GM10266 (cell line): ENCODE data around the gene PHYKPL.

Source experiments
- DNase-seq: peaks from one replicate; pipeline ENCODE4 v3.0.0; 2012; ENCODE audit errors: extremely low spot score
- TF ChIP-seq, protein P1 (sequence below): IDR thresholded peaks from 2 replicates; pipeline ENCODE4 v1.5.1; 2012; ENCODE audit warnings: mild to moderate bottlenecking, low read depth; ENCODE audit not compliant: control insufficient read depth, insufficient read depth; ENCODE audit errors: missing control alignments

The PHYKPL gene

DNA sequence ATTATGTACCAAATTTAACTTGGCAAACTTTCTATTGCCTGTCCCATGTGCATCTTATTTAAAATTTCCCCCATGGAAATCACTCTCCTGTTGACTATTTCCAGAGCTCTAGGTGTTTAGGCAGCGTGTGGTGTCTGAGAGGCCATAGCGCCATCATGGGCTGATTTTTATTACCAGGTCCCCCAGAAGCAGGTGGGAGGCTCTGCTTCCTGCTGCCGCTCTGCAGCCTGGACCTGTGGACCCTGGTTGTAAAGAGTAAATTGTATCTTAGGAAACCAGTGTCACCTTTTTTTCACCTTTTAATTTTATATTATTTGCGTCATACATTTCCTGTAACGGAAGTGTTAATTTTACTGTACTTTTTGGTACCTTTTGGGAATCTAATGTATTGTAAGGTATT, 21.9 kb downstream of the PHYKPL start:
- DNase-seq, result no peak
- TF ChIP-seq, protein P1, sequence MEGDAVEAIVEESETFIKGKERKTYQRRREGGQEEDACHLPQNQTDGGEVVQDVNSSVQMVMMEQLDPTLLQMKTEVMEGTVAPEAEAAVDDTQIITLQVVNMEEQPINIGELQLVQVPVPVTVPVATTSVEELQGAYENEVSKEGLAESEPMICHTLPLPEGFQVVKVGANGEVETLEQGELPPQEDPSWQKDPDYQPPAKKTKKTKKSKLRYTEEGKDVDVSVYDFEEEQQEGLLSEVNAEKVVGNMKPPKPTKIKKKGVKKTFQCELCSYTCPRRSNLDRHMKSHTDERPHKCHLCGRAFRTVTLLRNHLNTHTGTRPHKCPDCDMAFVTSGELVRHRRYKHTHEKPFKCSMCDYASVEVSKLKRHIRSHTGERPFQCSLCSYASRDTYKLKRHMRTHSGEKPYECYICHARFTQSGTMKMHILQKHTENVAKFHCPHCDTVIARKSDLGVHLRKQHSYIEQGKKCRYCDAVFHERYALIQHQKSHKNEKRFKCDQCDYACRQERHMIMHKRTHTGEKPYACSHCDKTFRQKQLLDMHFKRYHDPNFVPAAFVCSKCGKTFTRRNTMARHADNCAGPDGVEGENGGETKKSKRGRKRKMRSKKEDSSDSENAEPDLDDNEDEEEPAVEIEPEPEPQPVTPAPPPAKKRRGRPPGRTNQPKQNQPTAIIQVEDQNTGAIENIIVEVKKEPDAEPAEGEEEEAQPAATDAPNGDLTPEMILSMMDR, result no peak

DNA sequence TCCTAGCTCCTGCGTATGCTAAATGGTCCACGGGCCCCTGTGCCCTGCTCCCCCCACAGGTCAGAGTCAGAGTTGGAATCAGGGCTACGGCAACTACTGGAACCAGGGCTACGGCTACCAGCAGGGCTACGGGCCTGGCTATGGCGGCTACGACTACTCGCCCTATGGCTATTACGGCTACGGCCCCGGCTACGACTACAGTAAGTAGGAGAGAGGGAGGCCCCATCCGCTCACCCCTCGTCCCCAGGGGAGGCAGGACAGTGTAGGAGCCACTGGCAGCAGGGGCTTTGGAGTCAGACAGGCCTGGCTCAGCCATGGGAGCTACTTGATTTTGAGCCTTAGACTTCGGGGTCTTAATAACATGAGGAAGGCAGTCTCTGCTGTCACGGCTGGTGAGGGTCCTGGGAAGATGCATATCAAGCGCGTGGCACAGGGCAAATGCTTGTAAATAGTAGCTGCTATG, 22.5 kb downstream of the PHYKPL start:
- DNase-seq, result no peak
- TF ChIP-seq, protein P1, result no peak

DNA sequence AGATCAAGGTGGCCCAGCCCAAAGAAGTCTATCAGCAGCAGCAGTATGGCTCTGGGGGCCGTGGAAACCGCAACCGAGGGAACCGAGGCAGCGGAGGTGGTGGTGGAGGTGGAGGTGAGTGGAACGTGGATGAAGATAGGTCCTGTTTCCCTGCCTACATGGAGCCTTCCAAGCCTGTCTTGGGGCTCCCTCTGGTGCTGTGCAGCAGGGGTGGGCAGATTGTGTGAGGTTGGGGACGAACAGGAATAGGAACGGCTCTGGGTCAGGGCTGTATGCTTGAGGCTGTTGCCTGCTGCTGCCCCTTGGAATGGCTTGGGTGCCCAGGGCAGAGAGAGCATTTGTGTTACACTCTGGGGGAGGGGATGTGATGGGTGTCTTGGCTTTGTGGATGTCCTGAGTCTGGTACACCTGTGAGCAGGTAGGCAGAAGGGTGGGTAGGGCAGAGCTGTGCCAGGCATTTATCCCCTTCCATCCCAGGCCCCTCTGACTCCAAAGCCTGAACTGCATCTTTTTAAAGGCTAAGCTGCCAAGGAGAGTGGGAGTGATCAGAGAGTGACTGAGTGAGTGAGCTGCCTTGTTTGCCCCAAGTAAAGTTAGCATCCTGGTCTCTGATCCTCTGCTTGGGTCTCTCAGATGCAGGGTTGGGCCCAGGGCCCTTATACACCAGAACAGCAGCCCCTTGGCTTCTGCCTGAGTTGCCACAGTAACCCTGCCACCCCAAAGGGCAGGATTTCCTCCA, 23.1 kb downstream of the PHYKPL start:
- DNase-seq, result no peak
- TF ChIP-seq, protein P1, result no peak

DNA sequence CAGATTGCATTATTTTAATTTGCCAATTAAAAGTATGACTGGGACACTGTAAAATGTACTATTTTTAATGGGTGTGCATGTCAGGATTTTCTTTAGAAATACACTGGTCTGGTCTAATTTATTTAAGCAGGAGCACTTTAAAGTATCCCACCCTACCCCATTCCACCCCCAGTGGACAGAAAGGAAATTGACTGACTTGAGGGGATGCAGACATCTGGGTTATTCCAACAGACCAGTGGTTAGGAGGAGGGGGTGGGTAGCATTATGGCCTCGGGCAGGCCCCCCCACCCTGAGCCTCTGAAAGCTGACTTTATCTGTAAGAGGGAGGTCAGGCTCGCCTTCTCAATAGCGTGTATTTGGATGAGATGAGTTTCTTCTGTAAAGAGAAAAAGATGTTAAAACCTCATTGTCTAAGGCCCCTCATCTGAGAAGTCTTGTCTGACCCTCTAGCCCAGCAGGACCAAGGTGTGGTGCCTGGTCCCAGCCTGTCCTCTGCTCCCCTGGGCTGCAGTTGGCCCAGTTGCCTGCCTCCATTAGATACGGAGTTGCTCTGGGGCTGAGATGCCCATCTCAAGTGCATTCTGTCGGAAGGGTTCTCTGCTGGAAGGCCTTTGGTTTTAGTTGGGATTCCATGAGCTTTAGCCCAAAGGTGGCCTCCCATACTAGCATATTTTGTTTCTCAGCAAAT, 23.9 kb downstream of the PHYKPL start:
- DNase-seq, result no peak

DNA sequence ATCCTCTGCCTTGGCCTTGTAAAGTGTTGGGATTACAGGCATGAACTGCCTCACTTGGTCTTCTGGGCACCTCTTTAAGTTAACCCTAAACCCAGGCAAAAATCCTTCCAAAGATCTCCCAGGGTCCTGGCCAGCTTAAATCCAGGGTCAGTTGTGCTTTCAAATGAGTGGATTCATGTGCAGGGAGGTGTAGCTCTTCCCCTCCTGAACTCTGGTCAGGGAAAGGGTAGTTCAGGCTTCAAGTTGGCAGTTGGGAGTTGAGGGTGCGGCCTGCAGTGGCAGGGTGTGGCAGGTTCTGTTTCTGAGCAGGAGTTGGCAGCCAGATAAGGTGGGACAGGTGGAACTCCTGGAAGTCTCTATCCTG, 24.7 kb downstream of the PHYKPL start:
- TF ChIP-seq, protein P1, result no peak
- DNase-seq, result no peak

More for the DNA sequence above, 23.9 kb downstream of the PHYKPL start:
- TF ChIP-seq, protein P1, result no peak

DNA sequence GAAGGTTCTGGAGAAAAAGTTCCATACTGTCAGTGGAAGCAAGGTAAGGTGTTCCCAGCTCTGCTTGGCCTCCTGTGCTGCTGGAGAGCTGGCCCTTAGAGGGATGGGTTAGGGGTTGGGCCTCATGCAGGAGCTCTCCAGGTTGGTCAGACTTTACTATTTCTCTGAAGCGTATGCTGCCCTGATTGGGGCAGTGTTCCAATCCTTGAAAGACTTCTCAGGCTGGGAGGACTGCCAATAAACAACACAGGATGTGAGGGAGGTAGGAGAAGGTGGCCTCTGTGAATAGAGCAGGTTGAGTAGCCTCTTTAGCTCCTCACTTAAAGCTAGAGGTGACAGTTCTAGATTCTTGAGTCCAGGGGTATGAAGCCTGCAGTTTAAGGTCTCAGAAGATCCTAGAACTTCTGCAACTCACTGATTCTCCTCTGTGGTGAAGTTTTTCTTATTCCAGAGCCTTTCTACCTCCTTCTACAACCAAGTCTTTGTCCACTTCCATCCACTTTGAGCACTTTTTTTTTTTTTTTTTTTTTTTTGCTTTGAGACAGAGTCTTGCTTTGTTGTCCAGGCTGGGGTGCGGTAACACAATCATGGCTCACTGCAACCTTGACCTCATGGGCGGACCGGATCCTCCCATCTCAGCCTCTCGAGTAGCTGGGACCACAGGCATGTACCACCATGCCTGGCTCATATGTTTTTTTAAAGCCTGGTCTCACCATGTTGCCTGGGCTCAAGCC, 25.3 kb downstream of the PHYKPL start:
- no peak for DNase-seq
- TF ChIP-seq, protein P1, result no peak
